Omental fat pad (tissue), 4 donors: ENCODE results near the gene AAMP. TPM values are rescaled to one million over a fixed set of nuclear protein-coding genes. Genes with fewer than 3 reads are reported as not detected.

Source experiments
- ATAC-seq: fragments of 150-250 bp; one replicate; pipeline ENCODE4 v1.9.1; 2016; ENCODE audit warnings: mild to moderate bottlenecking, moderate library complexity; ENCODE audit not compliant: low FRiP score
- DNase-seq: peaks from one replicate; pipeline ENCODE4 v3.0.0-alpha.2; 2019; ENCODE audit warnings: low spot score
- total RNA-seq, 4 donors: library from RNA; depleted of rRNA; stranded (reverse); fragments of >200 nt; gene quantifications; one replicate each; pipeline ENCODE4 v1.1.0, GENCODE V29; 2016
- TF ChIP-seq, protein P1 (sequence below), 3 donors: fragments of 450-650 bp; IDR thresholded peaks; one replicate each; pipeline ENCODE4 v1.5.1; 2016 to 2017; ENCODE audit warnings: antibody characterized with exemption in 3 of 3, mild to moderate bottlenecking in 3 of 3, moderate library complexity in 2 of 3

The AAMP gene
- total RNA-seq, 4 donors from 2014 or later, result 122 to 165 (median 140) TPM

DNA sequence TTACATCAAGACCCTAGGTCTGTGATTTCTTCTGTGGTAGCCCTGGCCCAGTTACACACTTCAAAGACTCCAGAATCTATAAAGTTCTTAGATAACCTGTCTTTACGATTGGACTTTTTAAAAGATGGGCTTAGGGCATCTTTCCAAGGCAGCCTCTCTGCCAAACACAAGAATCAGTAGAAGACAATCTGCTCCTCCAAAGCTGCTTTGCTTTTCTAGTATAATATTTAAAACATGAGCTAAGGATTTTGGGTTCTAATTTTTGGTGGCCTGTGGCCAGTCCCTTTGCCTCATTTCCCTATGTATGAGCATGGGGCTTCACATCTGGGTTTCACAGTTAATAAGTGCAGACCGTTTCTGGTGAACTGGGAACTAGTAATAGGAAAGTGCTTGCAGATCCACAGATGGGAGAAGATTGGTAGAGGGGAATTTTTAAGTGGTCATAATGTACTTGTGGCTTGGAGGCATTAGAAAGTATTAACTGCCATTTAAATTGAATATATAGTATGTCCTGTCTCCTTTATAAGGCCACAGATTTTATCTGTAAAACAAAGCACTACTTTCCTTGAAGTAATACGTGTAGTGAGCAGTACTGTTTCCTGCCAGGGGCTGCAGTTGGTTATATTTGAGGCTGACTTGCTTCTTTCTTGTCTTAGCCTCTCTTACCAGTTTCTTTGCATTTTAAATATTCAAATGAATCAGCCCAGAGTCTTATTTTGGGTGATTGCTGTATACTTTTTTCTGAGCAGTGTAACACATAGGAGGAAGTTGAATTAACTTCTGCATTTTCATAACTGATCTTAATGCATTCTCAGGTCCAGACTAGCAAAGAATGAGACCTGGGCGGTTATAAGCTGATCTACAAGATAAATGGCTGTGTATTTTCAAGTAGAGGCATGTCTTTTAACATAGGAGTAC, 51.4 kb downstream of the AAMP start:
- no peak for ATAC-seq
- TF ChIP-seq, protein P1, sequence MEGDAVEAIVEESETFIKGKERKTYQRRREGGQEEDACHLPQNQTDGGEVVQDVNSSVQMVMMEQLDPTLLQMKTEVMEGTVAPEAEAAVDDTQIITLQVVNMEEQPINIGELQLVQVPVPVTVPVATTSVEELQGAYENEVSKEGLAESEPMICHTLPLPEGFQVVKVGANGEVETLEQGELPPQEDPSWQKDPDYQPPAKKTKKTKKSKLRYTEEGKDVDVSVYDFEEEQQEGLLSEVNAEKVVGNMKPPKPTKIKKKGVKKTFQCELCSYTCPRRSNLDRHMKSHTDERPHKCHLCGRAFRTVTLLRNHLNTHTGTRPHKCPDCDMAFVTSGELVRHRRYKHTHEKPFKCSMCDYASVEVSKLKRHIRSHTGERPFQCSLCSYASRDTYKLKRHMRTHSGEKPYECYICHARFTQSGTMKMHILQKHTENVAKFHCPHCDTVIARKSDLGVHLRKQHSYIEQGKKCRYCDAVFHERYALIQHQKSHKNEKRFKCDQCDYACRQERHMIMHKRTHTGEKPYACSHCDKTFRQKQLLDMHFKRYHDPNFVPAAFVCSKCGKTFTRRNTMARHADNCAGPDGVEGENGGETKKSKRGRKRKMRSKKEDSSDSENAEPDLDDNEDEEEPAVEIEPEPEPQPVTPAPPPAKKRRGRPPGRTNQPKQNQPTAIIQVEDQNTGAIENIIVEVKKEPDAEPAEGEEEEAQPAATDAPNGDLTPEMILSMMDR (IDR thresholded peaks at IDR 0.05), result no peak
- no peak for DNase-seq

DNA sequence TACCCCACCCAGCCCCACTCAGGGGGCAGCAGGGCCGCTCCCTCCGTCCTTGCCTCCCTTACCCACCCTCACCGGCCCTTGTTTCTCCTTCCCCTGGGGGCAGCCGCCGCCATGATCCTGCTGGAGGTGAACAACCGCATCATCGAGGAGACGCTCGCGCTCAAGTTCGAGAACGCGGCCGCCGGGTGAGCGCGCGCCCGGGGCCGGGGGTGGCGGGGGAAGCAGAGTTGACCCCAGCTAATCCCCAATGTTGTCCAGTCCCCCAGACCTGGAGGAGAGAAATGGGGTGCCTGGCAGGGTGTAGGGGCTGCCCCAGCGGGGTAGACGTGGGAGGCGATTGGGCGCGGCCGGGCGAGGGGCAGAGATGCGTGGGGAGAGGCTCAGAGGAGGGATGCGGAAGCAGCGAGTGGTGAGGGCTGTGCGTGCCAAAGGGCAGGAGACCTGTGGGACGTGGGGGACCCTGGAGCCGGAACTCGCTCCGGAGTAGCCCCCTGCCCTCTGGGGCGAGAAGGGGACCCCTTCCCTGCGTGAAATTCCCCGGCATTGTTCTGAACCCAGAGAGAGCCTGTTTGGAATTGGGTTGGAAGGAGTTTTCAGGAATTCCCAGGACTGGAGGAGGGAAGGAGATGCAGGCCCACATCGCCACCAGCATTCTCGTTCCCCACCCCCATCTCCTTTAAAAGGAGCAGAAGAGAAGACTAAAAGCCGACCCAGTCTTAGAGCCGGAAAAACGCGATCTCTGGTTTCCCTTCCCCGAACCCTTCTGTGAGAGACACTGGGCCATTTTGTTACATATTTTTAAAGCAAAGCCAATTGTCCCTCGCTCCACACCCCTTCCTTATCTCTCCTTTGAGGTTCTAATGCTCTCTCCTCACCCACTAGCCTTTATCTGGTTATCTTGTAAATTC, 52.3 kb downstream of the AAMP start:
- TF ChIP-seq, protein P1 (IDR thresholded peaks at IDR 0.05), result no peak
- peak; percentile 71 for ATAC-seq
- DNase-seq, result no peak

DNA sequence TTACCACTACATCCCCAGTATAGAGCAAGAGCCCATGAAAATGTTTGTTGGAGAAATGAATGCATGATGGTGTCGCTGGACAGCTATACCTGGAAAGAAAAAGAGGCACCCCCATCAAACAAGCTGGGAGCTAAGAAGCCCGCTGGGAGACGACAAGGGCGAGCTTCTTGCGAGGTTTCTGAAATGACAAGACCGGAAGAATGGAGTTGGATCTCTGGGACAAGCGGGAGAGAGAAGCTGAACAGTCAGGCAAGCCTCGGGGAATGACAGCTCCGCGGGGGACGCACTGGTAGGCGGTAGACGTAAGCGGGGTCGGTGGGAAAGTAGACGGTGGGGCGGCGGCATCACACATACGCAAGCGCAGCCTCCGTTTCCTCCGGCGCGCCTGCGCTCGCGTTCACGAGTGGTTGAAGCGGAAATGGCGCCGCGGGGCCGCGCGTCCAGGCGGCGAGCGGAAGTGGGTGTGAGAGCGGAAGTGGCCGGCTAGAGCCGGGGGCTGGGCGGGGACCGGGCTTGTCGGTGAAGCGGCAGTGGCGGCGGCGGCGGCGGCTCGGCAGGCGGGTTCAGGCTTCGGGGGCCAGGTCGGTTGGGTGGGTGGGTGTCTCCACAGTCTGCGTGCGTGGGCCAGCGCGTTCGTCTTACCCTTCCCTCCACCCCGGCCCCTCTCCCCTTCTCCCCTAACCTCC, 53.1 kb downstream of the AAMP start, which contains the start of gene ARPC2:
TSS of gene ARPC2 (plus strand) at position 516 of the 686 bp plus-strand sequence. CDS start 282 bp downstream, outside the sequence.
- DNase-seq, result peak; percentile 79
- TF ChIP-seq, protein P1 (IDR thresholded peaks at IDR 0.05), result no peak
- peak; percentile 94 for ATAC-seq

DNA sequence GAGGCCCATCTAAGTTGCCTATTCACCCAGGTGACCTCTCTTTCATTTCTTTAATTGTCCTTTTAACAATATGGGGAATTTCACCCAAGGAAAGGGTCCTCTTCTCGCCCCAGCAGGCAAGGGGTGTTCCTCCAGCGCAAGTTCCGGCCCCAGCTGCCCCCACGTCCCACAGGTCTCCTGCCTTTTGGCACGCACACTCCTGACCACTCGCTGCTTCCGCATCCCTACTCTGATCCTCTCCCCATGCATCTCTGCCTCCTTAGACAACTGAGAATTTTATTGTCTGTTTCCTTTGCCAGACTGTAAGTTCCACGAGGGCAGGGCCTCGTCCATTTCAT, 53.6 kb downstream of the AAMP start:
- peak; percentile 29 for ATAC-seq

More for the DNA sequence above, 53.6 kb downstream of the AAMP start:
- DNase-seq, result no peak
- TF ChIP-seq, protein P1 (IDR thresholded peaks at IDR 0.05), result no peak

Other genes starting within 250 kb of the AAMP start
- gene RUFY4, start 200.9 kb downstream of the AAMP start, total RNA-seq, result under 1 TPM in 2 of 4 donors, not detected in 2; 0.60 to 0.95 TPM
- 10 to 100 TPM in 1 of 4 donors, 1 to 10 TPM in 1, under 1 TPM in 2; 0.28 to 19.2 (median 1.3) TPM for gene CXCR2, start 144.1 kb downstream of the AAMP start, total RNA-seq
- gene CXCR1, start 103.2 kb downstream of the AAMP start, total RNA-seq, result 10 to 100 TPM in 1 of 4 donors, under 1 TPM in 3; 0.36 to 26.8 (median 0.64) TPM
- gene ARPC2, start 52.9 kb downstream of the AAMP start, total RNA-seq, result 100 to 1,000 TPM; 278 to 384 (median 348) TPM
- 10 to 100 TPM; 24.7 to 74.2 (median 59.1) TPM for gene GPBAR1, start 9.1 kb downstream of the AAMP start, total RNA-seq
- gene PNKD, start 382 bp upstream of the AAMP start, total RNA-seq, result 10 to 100 TPM; 25.5 to 38.0 (median 31.3) TPM
- gene TMBIM1, start 22.4 kb upstream of the AAMP start, total RNA-seq, result 100 to 1,000 TPM; 190 to 689 (median 399) TPM
- gene CATIP, start 86.7 kb upstream of the AAMP start, total RNA-seq, result not detected
- gene SLC11A1, start 112.1 kb upstream of the AAMP start, total RNA-seq, result 100 to 1,000 TPM in 2 of 4 donors, 10 to 100 TPM in 2; 40.0 to 218 (median 127) TPM
- 100 to 1,000 TPM in 2 of 4 donors, 10 to 100 TPM in 2; 77.6 to 147 (median 93.7) TPM for gene CTDSP1, start 129.7 kb upstream of the AAMP start, total RNA-seq
- not detected for gene VIL1, start 149.0 kb upstream of the AAMP start, total RNA-seq